B cell (primary cell): ENCODE data around the gene PDZRN4. TPM values are rescaled to one million over a fixed set of nuclear protein-coding genes. Genes with fewer than 3 reads are reported as not detected.

Experiments
- ATAC-seq: fragments of 200-7000 bp; cut with Tn5 transposase; one replicate; pipeline ENCODE4 v1.10.0; 2021; ENCODE audit warnings: low read depth, mild to moderate bottlenecking, moderate number of reproducible peaks, moderate library complexity
- CTCF ChIA-PET: fragments of 350-600 bp; sonication (Branson Sonifier 250); formaldehyde crosslinking; loops from one replicate; lab custom pipeline; 2021; ENCODE audit warnings: antibody characterized with exemption, inconsistent platforms; lab: Charles Lee
- POLR2A ChIA-PET: fragments of 350-600 bp; sonication (Branson Sonifier 250); formaldehyde crosslinking; loops from one replicate; lab custom pipeline; 2021; ENCODE audit warnings: antibody characterized with exemption; lab: Charles Lee
- DNase-seq: peaks from one replicate; pipeline ENCODE4 v3.0.0; 2013
- H2AFZ ChIP-seq: 2 replicates; pipeline ENCODE4 v1.6.1; 2012; ENCODE audit warnings: mild to moderate bottlenecking, low read depth, low read length; ENCODE audit not compliant: insufficient read depth, poor library complexity, severe bottlenecking
- H3K27ac ChIP-seq, 2 donors: 1 replicate in 1 of 2; 2 replicates in 1 of 2; pipeline ENCODE4 v1.5.1; 2012 to 2013; ENCODE audit warnings: low read length in 2 of 2, mild to moderate bottlenecking in 2 of 2, moderate library complexity in 1 of 2
- H3K27me3 ChIP-seq, 4 experiments: fragments of 200-600 bp in 1 of 4; sonication (generic) in 1 of 4; replicated peaks in 1 of 4; 1 replicate in 2 of 4; 2 replicates in 2 of 4; pipeline versions ENCODE4 v1.6.1 to v1.7.0; 2013 to 2016; ENCODE audit warnings: low read length in 3 of 4, mild to moderate bottlenecking in 2 of 4, mixed read lengths in 1 of 4, moderate library complexity in 1 of 4; ENCODE audit not compliant: insufficient read depth in 4 of 4, control insufficient read depth in 3 of 4; ENCODE audit errors: control extremely low read depth in 1 of 4
- H3K36me3 ChIP-seq, 2 experiments: replicated peaks in 1 of 2; 1 replicate in 1 of 2; 2 replicates in 1 of 2; pipeline versions ENCODE4 v1.6.1 to v1.7.1; 2013; ENCODE audit warnings: low read length in 1 of 2; ENCODE audit not compliant: insufficient read depth in 2 of 2, control insufficient read depth in 1 of 2; ENCODE audit errors: control extremely low read depth in 1 of 2, extremely low read depth in 1 of 2
- H3K4me1 ChIP-seq, 2 donors: fragments of 200-600 bp in 1 of 2; sonication (generic) in 1 of 2; 1 replicate in 1 of 2; 2 replicates in 1 of 2; pipeline versions ENCODE4 v1.5.1 to v1.6.1; 2013 to 2017; ENCODE audit warnings: low read length in 2 of 2; ENCODE audit not compliant: control insufficient read depth in 2 of 2, insufficient read depth in 2 of 2
- H3K4me2 ChIP-seq: replicated peaks from 2 replicates; pipeline ENCODE3; 2012; ENCODE audit warnings: mild to moderate bottlenecking, low read depth, low read length; ENCODE audit not compliant: poor library complexity, severe bottlenecking
- H3K4me3 ChIP-seq, 5 experiments: fragments of 200-600 bp in 1 of 5; sonication (generic) in 1 of 5; 1 replicate in 3 of 5; 2 replicates in 2 of 5; pipeline versions ENCODE4 v1.5.1 to v1.7.0; 2011 to 2016; ENCODE audit warnings: low read length in 4 of 5, mild to moderate bottlenecking in 4 of 5, low read depth in 2 of 5, control low read depth in 1 of 5, moderate library complexity in 1 of 5; ENCODE audit not compliant: insufficient read depth in 1 of 5; ENCODE audit errors: control extremely low read depth in 1 of 5, extremely low read depth in 1 of 5
- H3K79me2 ChIP-seq: fragments of 200-600 bp; sonication (generic); one replicate; pipeline ENCODE4 v1.6.0; 2016; ENCODE audit warnings: low read length; ENCODE audit not compliant: control insufficient read depth, insufficient read depth
- H3K9ac ChIP-seq: fragments of 200-600 bp; sonication (generic); 2 replicates; pipeline ENCODE4 v1.6.1; 2017; ENCODE audit warnings: mild to moderate bottlenecking, low read length, moderate library complexity
- H3K9me3 ChIP-seq, 3 donors: one replicate each; pipeline versions ENCODE4 v1.6.1 to v1.7.1; 2013; ENCODE audit warnings: low read length in 2 of 3; ENCODE audit not compliant: control insufficient read depth in 2 of 3, insufficient read depth in 1 of 3; ENCODE audit errors: control extremely low read depth in 1 of 3
- H4K20me1 ChIP-seq: 2 replicates; pipeline ENCODE4 v1.6.0; 2012; ENCODE audit warnings: mild to moderate bottlenecking, low read length; ENCODE audit not compliant: insufficient read depth, control insufficient read depth, poor library complexity, severe bottlenecking
- H3K27ac Mint-ChIP-seq: one replicate; pipeline ENCODE4 v1.8.0; 2021; ENCODE audit warnings: mixed read lengths
- H3K27me3 Mint-ChIP-seq: one replicate; pipeline ENCODE4 v1.8.0; 2021; ENCODE audit warnings: mixed read lengths
- H3K4me1 Mint-ChIP-seq: one replicate; pipeline ENCODE4 v1.8.0; 2021; ENCODE audit warnings: mixed read lengths
- H3K4me3 Mint-ChIP-seq: one replicate; pipeline ENCODE4 v1.8.0; 2021; ENCODE audit warnings: mixed read lengths
- H3K9me3 Mint-ChIP-seq: one replicate; pipeline ENCODE4 v1.8.0; 2022; ENCODE audit warnings: mixed read lengths; ENCODE audit not compliant: insufficient read depth
- CTCF ChIP-seq: fragments of 200-600 bp; IDR thresholded peaks from one replicate; pipeline ENCODE4 v1.8.0; 2022; ENCODE audit warnings: antibody characterized with exemption, mild to moderate bottlenecking
- EZH2 ChIP-seq: IDR thresholded peaks from 2 replicates; pipeline ENCODE4 v1.6.1; 2012; ENCODE audit warnings: borderline replicate concordance, low read depth, mild to moderate bottlenecking, moderate library complexity, low read length; ENCODE audit not compliant: insufficient read depth, poor library complexity, severe bottlenecking
- WGBS: methylation state at CpG from one replicate; pipeline ENCODE4 v1.1.5; 2013; ENCODE audit warnings: missing lambda C conversion rate; ENCODE audit not compliant: insufficient coverage; 5-methylcytosine and 5-hydroxymethylcytosine counted together
- intact Hi-C: fragments of 100-400 bp; cut with micrococcal nuclease; formaldehyde crosslinking; loops from one replicate; pipeline ENCODE4 v1.10.0; 2022
- polyA plus RNA-seq: library from polyadenylated mRNA; depleted of rRNA; stranded (reverse); fragments of >200 nt; gene quantifications from 2 replicates; pipeline ENCODE4 v1.2.3, GENCODE V29; 2012
- total RNA-seq, 2 donors: library from RNA; stranded (reverse); fragments of 120-200 nt in 1 of 2; gene quantifications; 1 replicate in 1 of 2; 2 replicates in 1 of 2; pipeline versions ENCODE4 v1.2.3 to v1.2.4, GENCODE V29; 2013 to 2022

PDZRN4 gene
- total and polyA plus RNA-seq, 2 donors (not counting 1 experiment from before 2014, with no cell fraction given): not detected

GRCh38 chr12:41474001-41474400 is 285.9 kb downstream of the PDZRN4 start:
- Histone ChIP-seq H3K27me3 (no peaks in the 10 kb centered on the region), H3K9ac (no peak overlapping the region), H3K27ac (no peak overlapping the region), H4K20me1 (no peaks in the 10 kb centered on the region), H3K4me3 (no peak overlapping the region), H3K36me3 (no peaks in the 10 kb centered on the region), H3K79me2 (no peaks in the 10 kb centered on the region), H3K9me3 (no peaks in the 10 kb centered on the region), H2AFZ (no peak overlapping the region), H3K4me1 (no peaks in the 10 kb centered on the region), H3K4me2 (no peak overlapping the region)
- no CpG with 5 or more reads among the region's 1 CpG for WGBS
- no peak for DNase-seq
- ATAC-seq: no peak
- intact Hi-C loops: no loop called here
- Mint-ChIP-seq H3K9me3 (no peaks in the 10 kb centered on the region), H3K4me3 (no peak overlapping the region), H3K27ac (no peak overlapping the region), H3K27me3 (no peaks in the 10 kb centered on the region), H3K4me1 (no peaks in the 10 kb centered on the region)
- no peak for TF ChIP-seq CTCF
- TF ChIP-seq EZH2: no peak
- CTCF ChIA-PET: no interaction called here
- POLR2A ChIA-PET: no interaction called here

GRCh38 chr12:41476499-41477439 is 288.6 kb downstream of the PDZRN4 start:
- H3K9me3 Mint-ChIP-seq: no peaks in the 10 kb centered on the region
- no peak overlapping the region for H3K27ac Mint-ChIP-seq
- no peak overlapping the region for H3K9ac ChIP-seq
- no peaks in the 10 kb centered on the region for H3K4me1 Mint-ChIP-seq
- no peak for ATAC-seq
- TF ChIP-seq CTCF (no peak), EZH2 (no peak)
- ChIA-PET POLR2A (no interaction called here), CTCF (no interaction called here)
- no peak overlapping the region for H2AFZ ChIP-seq
- no peaks in the 10 kb centered on the region for H3K79me2 ChIP-seq
- H4K20me1 ChIP-seq: no peaks in the 10 kb centered on the region
- H3K4me2 ChIP-seq: no peak overlapping the region
- DNase-seq: no peak
- no peaks in the 10 kb centered on the region for H3K9me3 ChIP-seq
- no peaks in the 10 kb centered on the region for H3K27me3 Mint-ChIP-seq
- H3K36me3 ChIP-seq: no peaks in the 10 kb centered on the region
- 86% methylated on average over 4 of the region's 8 CpGs for WGBS
- no peaks in the 10 kb centered on the region for H3K4me1 ChIP-seq
- no peaks in the 10 kb centered on the region for H3K27me3 ChIP-seq
- intact Hi-C loops: no loop called here
- no peak overlapping the region for H3K27ac ChIP-seq
- H3K4me3 ChIP-seq: no peak overlapping the region
- H3K4me3 Mint-ChIP-seq: no peak overlapping the region
